H7 (cell line): ENCODE results near the gene TIMM10B. TPM values are rescaled to one million over a fixed set of nuclear protein-coding genes. Genes with fewer than 3 reads are reported as not detected.

Source experiments
- DNase-seq: peaks from one replicate; pipeline ENCODE4 v3.0.0; 2012
- H3K27me3 ChIP-seq: 2 replicates; pipeline ENCODE4 v1.6.0; 2011; ENCODE audit warnings: mild to moderate bottlenecking, low read length; ENCODE audit not compliant: control insufficient read depth, insufficient read depth
- H3K36me3 ChIP-seq: replicated peaks from 2 replicates; pipeline ENCODE4 v1.5.1; 2011; ENCODE audit warnings: low read length; ENCODE audit not compliant: control insufficient read depth, insufficient read depth
- H3K4me3 ChIP-seq: 2 replicates; pipeline ENCODE4 v1.5.1; 2011; ENCODE audit warnings: low read depth, mild to moderate bottlenecking, control low read depth, low read length, moderate library complexity; ENCODE audit not compliant: insufficient read depth
- total RNA-seq: library from RNA; depleted of rRNA; stranded (reverse); fragments of >200 nt; shearing (Covaris generic); gene quantifications from 2 replicates; pipeline ENCODE4 v1.2.3, GENCODE V29; 2014; rRNA removed

The TIMM10B gene, protein sequence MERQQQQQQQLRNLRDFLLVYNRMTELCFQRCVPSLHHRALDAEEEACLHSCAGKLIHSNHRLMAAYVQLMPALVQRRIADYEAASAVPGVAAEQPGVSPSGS
- total RNA-seq: 23.1 and 24.9 TPM in 2 replicates

DNA sequence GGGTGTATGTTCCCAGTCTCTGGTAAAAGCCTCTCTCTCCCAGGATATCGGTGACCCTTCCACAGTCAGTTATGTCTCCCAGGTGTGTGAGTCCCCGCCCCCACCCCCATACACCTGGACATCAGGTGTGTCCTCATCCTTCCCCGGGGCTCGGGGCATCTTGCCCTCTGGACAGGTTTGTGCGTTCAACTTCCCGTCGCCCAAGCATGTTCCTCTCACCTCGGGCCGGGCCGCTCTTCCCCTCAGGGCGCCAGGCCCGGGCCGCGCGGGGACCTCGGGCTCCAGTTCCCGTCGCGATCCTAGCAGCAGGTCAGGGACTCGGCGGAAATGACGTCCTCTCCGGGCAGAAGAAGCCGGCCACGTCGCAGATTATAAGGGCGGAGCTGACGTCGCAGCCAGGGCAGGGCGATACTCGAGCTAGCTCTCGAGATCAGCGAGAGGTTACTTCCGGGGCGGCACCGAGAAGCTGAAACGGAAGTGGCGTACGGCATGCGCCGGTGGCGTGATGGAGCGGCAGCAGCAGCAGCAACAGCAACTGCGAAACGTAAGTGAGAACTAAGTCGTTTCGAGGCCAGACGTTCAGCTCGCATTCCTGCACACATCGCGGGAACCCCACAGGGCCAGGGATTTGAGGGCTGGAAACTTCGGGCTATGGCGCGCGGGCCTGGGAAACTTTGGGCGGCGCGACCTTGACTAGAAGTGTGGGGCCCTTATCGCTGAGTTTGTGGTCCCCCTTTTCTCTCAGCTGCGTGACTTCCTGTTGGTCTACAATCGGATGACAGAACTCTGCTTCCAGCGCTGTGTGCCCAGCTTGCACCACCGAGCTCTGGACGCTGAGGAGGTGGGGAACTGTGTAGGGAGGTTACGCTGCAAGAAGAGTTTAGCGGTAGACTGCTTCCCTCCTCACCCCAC is at the start of gene TIMM10B, which contains the start of gene ARFIP2:
TIMM10B (plus strand) TSS at position 490 of the 912 bp plus-strand sequence; CDS start at position 506, 16 bp downstream.
ARFIP2 (minus strand) TSS at position 320 of the 912 bp plus-strand sequence. CDS start 910 bp downstream, outside the sequence.
- DNase-seq: peak; percentile 97
- peak within 1 kb of the TSS; percentile 93 for H3K4me3 ChIP-seq

DNA sequence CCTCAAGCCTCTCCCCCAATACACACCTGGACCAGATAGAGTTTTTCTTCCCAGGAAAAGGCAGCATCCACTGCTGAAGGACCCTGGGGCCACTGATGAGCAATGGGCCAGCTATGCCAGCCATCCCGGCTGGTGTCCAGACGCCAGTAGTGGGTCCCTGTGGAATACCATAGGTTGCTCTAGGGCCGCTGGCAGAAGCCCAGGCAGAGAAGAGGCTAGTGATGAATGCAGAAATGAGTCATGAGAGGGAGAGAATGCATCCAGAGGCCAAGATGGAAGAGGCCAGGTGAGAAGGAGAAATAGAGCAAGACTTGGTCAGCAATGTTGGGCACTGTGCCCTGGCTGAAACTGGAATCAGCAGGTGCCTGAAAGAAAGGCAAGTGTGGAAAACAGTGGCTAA is 49.4 kb upstream of the TIMM10B start:
- Histone ChIP-seq H3K27me3 (no peaks in the 10 kb centered on the region; the same call in 1 of the 2 replicates), H3K4me3 (no peak overlapping the region), H3K36me3 (no peaks in the 10 kb centered on the region)
- no peak for DNase-seq

More for the DNA sequence above, at the start of gene TIMM10B, which contains the start of gene ARFIP2:
- H3K27me3 ChIP-seq: no peaks in the 10 kb centered on the region
- peaks cover 38% of the 10 kb centered on the region for H3K36me3 ChIP-seq

DNA sequence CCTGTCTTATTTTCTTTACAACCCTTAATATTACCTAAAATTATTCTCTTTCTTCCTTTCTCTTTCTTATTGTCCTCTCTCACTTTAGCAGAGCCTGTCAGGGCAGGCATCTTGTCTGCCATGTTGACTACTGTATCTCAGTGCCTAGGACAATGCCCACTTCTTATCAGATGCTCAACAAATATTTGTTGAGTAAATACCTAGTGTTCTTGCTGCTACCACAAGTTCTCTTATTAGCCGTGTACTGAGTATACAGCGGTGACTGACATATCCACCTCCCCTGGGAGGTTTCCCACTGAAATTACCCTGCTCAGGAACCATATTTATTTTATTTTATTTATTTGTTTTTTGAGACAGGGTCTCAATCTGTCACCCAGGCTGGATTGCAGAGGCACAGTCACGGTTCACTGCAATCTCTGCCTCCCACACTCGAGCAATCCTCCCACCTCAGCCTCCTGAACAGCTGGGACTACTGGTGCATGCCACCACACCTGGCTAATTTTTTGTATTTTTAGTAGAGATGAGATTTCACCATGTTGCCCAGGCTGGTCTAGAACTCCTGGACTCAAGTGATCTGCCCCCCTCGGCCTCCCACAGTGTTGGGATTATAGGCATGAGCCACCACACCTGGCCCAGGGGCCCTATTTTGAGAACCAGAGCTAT is 47.2 kb upstream of the TIMM10B start:
- no peak for DNase-seq
- no peaks in the 10 kb centered on the region; the same call in 1 of the 2 replicates for H3K27me3 ChIP-seq
- H3K36me3 ChIP-seq: no peaks in the 10 kb centered on the region
- no peak overlapping the region for H3K4me3 ChIP-seq

DNA sequence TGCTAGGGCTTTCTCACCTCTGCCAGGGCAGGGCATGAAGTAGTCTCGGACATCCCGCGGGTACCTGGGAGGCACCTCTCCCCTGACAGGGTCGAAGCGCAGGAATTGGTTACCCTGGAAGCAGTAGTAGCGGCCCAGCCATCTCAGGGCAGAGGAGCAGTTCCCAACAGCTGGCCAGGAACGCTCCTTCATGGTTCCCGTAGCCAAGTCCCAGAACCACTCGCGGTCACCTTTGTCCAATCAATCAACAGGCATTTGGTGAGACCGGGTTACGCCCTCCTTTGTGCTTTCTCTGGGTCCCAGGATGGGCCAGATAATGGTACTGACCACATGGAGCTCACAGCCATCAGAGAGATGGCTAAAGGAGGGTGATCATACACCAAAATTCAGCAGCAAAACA is 43.9 kb upstream of the TIMM10B start:
- no peaks in the 10 kb centered on the region for H3K36me3 ChIP-seq
- H3K4me3 ChIP-seq: no peak overlapping the region
- no peaks in the 10 kb centered on the region; the same call in 1 of the 2 replicates for H3K27me3 ChIP-seq
- DNase-seq: no peak

DNA sequence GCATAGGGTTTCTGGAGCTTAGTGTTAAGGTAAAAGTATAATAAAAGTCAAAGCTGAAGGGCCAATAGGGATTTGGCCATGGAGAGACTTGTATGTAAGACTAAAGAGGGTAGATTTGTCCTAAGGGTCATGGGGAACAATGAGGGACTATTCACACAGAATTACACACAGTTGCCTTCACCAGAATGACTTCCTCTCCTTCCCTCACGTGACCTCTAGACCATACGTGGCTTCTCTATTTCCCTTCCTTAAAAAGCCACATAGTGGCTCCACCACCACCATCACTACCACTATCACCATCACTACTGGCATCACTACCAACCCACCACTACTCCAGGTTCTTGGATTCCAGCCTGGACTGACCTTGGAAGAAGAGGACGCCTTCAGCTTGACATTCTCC is 43.3 kb upstream of the TIMM10B start:
- DNase-seq: no peak
- Histone ChIP-seq H3K27me3 (no peaks in the 10 kb centered on the region; the same call in 1 of the 2 replicates), H3K36me3 (no peaks in the 10 kb centered on the region), H3K4me3 (no peak overlapping the region)

DNA sequence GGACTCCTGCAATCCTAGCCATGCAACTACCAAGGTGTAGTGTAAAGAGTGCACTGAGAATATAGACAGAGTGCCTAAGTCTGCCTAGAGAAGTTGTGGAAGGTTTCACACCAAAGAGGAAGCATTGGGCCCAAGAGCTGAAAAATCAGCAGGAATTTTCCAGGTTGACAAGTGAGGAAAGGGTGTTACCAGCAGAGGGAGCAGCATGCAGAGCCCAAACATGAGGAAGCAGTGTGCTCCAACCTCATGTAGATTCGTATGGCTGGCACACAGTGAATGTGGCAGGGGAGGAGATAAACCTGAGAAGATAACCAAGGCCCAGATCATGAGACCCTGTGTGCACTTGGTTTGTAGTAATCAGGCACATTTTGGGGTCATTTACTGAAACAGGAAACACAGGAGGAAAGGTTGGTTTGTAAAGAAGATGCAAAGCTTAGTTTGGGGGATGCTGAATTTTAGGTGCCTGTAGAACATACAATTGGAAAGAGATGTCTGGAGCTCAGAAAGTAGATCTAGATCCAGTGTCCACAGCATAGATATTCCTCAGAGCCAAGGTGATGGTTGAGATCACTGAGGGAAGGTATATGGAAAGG is 42.2 kb upstream of the TIMM10B start:
- DNase-seq: peak; percentile 64
- Histone ChIP-seq H3K36me3 (no peaks in the 10 kb centered on the region), H3K27me3 (no peaks in the 10 kb centered on the region; the same call in 1 of the 2 replicates)

DNA sequence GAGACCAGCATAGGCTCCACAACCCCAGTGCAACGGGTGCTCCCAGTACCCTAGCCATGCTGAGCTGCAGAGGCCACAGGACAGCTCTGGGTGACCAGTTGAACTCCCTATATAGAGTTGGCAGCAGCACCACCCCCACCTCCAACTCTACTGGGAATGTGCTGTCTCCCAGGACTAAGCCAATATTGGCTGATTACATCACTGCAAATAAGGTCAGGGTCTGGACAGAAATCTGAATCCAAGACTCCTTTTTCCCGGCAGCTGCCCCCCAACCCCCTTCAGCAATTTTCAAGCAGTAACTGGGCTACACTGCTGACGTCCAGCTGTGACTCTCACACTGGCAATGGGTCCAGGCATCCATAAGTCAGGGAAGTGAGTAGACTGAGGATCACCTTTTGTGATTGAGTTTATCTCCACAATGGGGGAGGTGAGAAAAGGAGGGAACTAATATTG is 40.4 kb upstream of the TIMM10B start, which contains the start of gene HPX:
HPX (minus strand) TSS at position 82 of the 453 bp plus-strand sequence; CDS start at position 58, 24 bp downstream.
- no peak for DNase-seq
- no peaks in the 10 kb centered on the region for H3K36me3 ChIP-seq
- H3K27me3 ChIP-seq: no peaks in the 10 kb centered on the region; the same call in 1 of the 2 replicates
- H3K4me3 ChIP-seq: no peak within 1 kb of the TSS

More for the DNA sequence above, 42.2 kb upstream of the TIMM10B start:
- no peak overlapping the region for H3K4me3 ChIP-seq

DNA sequence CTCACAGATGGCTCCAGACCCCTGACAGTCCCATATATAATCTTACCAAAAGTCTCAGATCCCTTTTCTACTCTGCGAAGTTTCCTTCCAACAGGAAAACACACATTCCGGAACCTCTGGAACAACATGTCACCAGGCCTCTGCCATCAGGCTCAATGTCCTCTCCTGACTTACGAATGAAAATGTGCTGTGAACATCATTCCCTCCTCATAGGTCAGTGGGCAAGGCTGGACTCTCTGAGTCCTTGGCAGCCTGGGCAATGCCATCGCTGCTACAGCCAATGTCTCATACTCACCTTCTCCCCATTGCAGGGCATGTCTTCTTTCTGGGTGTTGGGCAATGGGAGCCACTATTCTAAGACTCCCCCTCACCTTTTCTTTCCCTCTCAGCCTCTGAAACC is 38.9 kb upstream of the TIMM10B start:
- no peaks in the 10 kb centered on the region for H3K36me3 ChIP-seq
- no peak for DNase-seq
- no peak overlapping the region for H3K4me3 ChIP-seq
- no peaks in the 10 kb centered on the region; the same call in 1 of the 2 replicates for H3K27me3 ChIP-seq

DNA sequence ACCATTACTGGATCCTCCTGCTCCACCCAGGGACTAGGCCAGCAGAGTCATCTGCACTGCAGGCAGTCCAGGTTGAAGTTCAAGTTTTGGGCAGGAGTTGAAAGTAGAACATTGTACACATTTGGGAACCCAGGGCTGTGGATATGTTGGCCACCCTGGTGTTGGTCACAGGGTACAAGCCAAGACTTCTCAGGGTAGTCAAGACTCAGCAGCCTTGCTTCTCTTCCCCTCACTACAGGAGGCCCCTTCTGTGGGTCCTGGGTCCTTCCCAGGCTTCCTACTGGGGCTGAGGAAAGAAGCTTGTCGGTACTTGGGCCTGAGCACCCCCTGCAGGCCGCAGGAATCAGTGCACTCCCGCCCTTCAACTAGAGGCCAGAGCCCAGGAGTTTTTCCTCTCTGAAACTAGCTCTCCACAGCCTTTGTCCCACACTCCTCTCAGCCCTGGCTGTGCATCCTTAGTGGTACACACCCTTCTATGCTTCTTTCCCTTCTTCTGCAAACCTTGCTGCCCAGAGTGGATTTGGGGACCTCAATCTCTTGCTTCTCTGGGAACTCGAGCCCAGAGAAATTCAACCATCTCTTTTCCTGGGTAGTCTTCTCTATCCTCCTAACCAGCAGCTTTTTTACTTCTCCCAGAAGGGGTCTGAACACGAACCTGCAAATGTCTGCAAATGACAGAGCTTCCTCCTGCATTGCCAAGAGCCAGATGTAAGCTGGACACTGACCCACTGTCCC is 37.9 kb upstream of the TIMM10B start:
- Histone ChIP-seq H3K27me3 (no peaks in the 10 kb centered on the region; the same call in 1 of the 2 replicates), H3K36me3 (no peaks in the 10 kb centered on the region), H3K4me3 (no peak overlapping the region)
- DNase-seq: peak; percentile 82

DNA sequence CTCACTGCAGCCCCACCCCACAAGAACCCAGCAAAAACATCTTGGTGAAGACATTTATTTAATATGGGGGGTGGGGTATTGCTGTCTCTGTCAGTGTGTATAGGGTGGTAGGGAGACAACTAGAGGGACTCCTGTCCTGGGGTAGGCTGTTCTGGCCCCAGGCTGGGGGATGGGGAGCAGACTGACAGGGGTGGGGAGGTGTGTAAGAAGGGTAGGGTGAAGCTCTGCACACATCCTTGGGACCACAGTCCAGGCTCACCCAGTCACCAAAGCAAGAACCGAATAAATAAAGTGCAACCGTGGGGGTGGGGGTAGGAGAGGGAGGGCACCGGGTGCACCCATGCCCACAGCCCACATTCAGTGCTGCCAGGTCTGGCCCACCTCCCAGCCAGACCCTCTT is 32.7 kb upstream of the TIMM10B start:
- Histone ChIP-seq H3K27me3 (no peaks in the 10 kb centered on the region), H3K4me3 (no peak overlapping the region), H3K36me3 (no peaks in the 10 kb centered on the region; the same call in none of the 2 replicates)
- no peak for DNase-seq

DNA sequence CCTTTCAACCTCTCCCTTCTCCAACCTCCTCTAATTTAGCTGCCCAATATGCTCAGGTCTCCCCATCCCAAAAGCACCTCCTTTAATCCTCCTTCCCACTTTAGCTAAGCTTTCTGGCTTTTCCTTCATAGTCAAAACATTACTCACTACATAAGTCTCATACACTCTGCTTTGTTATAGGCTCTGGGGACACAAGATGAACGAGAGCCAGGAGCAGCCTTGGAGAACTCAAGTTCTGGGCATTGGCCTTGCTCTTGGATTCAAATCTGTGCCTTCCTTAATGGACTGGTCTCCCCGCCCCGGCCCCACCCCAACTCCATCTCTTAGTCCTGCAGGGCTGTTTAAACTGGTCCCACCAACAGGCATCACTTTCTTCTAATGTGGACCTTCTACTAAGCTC is 29.1 kb upstream of the TIMM10B start:
- DNase-seq: no peak
- Histone ChIP-seq H3K27me3 (no peaks in the 10 kb centered on the region), H3K4me3 (no peak overlapping the region), H3K36me3 (peaks cover 4% of the 10 kb centered on the region)

DNA sequence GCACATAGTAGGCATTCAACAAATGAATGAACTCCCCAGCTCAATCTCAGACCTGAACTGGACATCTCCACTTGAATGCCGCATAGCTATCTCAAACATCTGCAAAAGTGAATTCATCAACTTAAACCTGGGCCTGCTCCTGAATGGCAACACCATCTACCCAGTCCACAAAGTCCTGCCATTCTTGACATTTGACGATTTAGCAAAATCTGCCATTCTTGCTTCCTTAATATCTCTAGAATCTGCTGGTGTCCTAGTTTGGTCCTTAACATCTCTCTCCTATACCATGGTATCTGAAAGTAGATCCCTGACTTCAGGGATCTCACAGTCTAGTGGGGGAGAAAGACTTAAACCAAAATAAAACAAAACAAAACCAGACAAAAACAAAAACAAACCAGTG is 28.1 kb upstream of the TIMM10B start:
- Histone ChIP-seq H3K27me3 (no peaks in the 10 kb centered on the region), H3K36me3 (peaks cover 4% of the 10 kb centered on the region), H3K4me3 (no peak overlapping the region)
- DNase-seq: no peak

DNA sequence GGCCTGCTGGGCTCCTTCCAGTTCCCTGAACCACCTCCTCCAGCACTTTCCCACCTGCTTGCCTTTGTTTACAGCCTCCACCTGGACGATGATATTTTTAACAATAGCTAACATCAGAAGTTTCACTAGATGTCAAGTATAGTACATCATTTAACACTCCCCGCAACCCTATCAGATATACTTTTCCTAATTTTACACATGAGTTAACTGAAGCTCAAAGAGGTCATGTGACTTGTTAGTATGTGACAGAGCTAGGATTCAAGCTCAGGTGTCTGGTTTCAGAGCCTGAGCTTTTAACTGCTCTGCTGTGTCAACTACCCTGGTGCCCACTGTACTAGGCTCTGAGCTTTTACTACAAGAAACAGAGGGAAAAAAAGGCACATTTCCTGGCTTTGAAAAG is 26.2 kb upstream of the TIMM10B start:
- no peaks in the 10 kb centered on the region for H3K27me3 ChIP-seq

More for the DNA sequence above, 26.2 kb upstream of the TIMM10B start:
- Histone ChIP-seq H3K4me3 (no peak overlapping the region), H3K36me3 (peaks cover 4% of the 10 kb centered on the region)
- DNase-seq: no peak
